ENCODE measurements around the gene AFP.
"Not testable (repeated sequence)": the region's sequence is repeated elsewhere in the genome, so short reads cannot be mapped to it uniquely, and the experiment has no call there.

The AFP gene

DNA sequence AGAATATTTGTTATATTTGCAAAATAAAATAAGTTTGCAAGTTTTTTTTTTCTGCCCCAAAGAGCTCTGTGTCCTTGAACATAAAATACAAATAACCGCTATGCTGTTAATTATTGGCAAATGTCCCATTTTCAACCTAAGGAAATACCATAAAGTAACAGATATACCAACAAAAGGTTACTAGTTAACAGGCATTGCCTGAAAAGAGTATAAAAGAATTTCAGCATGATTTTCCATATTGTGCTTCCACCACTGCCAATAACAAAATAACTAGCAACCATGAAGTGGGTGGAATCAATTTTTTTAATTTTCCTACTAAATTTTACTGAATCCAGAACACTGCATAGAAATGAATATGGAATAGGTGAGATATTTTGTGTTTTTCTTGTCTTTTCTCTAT lies at the start of gene AFP:
TSS of gene AFP (plus strand) at position 238 of the 400 bp plus-strand sequence. CDS start at position 280, 42 bp downstream.
- DNase-seq = no peak

DNA sequence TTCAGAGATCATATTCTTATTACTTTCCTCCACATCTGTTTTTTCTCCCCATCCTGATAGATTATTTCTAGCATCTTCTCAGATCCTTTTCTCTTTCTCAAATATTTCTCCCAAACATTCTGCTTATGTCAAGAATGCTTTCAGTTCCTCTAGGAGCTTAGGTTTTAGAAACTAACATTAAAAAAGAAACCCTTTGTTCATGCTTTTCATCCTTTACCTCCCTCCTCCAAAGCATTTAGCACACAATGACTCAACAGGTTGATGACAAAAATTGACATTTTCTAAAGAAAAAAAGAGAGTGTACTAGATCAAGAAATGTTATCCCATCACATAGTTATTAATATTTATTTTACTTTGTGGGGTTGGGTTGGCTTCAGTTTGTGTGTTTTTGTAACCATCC lies 48.5 kb upstream of the AFP start:
- no peak for DNase-seq

DNA sequence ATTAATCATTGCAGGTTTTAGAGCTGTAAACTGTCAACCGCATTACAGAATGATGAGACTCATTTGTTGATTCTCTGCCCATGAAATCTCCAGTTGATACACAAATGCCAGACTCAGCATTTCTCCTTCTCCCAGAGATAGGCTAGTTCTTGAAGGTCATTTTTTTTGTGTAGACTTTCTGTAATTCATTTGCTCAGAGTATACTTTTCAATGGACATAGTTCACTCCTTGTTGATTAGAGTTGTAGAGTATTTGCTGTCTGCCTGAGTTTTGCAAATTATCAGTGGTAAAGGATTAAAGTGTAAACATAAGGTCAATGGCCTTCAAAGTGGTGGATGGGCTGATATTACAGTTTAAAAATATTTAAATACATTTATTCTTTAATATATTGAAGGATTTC lies 47.1 kb upstream of the AFP start:
- DNase-seq = no peak

DNA sequence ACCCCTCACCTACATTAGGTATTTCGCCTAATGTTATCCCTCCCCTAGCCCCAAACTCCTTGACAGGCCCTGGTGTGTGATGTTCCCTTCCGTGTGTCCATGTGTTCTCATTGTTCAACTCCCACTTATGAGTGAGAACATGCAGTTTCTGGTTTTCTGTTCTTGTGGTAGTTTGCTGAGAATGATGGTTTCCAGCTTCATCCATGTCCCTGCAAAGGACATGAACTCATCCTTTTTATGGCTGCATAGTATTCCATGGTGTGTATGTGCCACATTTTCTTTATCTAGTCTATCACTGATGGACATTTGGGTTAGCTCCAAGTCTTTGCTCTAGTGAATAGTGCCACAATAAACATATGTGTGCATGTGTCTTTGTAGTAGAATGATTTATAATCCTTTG lies 46.4 kb upstream of the AFP start:
- DNase-seq = not testable (repeated sequence)

DNA sequence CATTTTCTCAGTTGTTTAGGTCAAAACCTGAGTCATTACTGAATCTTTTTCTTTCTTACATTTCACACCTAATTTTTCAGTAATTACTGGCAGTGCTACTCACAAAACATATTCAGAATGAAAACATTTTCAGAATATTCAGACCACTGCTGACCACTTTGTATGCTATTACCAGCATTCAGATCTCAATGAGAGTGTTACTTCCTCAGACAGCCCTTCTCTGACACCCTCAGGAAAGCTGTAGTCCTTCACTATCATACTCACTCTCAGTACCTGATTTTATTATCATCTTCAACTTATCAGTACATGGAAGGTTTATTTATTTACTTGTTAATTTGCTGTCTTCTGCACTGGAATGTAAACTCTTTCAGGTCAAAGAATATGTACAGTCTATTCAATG lies 44.2 kb upstream of the AFP start:
- no peak for DNase-seq

DNA sequence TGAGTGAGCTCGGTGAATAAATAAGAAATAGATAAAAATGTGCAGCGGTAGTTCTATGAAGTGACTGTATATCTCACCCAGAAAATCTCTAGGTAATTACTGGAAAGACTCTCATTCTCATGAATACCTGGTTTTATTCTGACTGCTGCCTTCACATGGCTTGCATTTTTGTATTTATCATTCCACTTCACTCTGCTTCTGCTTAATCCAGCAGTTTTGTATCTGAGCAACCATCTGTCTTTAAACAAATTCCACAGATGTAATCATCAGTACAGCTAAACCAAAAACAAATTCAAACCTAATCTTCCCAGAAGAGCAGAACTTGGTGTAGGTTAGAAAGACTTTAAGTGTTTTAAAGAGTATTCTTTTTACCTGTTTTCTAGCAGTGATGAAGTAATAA lies 43.1 kb upstream of the AFP start:
- DNase-seq = no peak

DNA sequence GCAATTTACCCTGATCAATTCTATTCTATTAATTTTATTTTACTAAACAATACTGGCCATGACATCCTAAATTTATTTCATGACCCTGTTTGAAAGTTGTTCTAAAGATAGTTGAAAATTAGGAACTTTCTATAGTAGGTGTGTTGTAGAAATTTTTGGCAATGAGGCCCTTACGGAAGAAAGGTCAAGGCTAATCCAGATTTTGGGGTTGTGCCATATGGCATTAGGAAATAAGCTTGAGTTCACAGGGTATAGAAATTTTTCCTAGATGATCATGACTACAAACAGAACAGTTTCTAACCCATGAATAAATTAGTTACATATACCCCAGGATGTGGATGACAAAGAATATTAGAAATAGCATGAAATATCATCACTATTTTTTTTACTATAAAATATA lies 39.7 kb upstream of the AFP start:
- DNase-seq = no peak

DNA sequence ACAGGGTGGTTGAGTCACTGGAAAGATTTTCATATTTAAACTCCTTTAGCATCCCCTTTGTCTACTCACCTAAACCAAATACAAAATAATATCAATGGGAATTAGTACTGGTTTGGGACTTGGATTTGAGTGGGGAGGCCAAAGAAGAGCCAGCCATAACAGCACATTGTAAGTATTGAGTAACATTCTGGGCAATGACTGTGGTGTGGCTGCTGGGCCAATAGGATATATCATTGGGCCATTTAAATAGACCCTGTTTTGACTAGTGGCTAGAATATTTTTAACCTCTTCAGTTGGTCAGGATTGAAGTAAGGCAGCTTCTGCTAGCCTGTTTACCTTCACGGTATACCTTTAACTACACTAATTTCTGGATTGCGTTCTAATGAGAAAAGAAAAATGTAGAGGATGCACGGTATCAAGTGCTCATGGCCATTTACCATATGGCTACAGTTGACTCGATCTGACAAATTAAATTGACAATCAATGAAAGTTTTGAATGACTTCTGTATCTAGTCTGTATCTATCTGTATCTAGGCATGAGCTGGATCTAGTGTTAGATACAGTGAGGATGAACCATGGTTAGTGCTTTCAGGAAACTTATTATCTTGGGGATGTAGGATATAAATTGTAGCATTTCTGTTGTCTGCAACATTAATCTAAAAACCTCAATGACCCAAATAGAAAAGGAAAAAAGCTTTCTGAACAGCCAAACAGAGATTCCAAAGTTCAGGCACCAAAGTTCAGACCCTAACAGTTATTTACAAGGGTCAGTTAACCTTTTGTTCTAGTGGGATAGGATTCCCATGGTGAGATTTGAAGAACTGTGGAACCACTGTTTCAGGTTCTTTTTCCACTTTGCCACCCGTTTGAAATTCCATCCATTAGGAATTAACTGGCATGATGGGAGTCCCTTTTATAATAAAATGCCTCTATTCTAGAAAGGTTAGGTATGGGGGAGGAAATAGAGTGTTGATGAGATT lies 38.7 kb upstream of the AFP start:
- DNase-seq = no peak

DNA sequence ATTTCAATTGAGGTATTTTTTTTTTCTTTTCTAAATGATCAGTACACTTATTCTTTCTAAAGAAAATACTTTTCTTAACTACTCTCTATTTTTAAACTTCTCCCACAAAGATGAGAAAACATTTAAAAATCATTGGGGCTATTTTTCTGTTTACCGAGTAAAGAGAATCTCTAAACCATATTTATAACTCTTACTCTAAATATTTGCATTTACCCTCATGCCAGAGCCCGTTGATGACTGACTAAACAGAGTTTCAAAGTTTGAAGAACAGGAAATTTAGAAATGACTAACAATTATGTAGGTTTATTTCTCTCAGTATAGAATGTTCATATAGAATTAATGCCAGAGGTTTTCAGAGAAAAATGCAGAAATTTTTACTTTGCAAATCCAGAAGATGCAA lies 34.6 kb upstream of the AFP start:
- no peak for DNase-seq

DNA sequence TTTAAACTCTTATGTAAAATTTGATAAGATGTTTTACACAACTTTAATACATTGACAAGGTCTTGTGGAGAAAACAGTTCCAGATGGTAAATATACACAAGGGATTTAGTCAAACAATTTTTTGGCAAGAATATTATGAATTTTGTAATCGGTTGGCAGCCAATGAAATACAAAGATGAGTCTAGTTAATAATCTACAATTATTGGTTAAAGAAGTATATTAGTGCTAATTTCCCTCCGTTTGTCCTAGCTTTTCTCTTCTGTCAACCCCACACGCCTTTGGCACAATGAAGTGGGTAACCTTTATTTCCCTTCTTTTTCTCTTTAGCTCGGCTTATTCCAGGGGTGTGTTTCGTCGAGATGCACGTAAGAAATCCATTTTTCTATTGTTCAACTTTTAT lies 32.0 kb upstream of the AFP start, which contains the start of gene ALB:
TSS of gene ALB (plus strand) at position 246 of the 400 bp plus-strand sequence. CDS start at position 287, 41 bp downstream.
- DNase-seq = no peak

DNA sequence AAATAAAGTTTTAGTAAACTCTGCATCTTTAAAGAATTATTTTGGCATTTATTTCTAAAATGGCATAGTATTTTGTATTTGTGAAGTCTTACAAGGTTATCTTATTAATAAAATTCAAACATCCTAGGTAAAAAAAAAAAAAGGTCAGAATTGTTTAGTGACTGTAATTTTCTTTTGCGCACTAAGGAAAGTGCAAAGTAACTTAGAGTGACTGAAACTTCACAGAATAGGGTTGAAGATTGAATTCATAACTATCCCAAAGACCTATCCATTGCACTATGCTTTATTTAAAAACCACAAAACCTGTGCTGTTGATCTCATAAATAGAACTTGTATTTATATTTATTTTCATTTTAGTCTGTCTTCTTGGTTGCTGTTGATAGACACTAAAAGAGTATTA lies 31.6 kb upstream of the AFP start:
- DNase-seq = no peak

DNA sequence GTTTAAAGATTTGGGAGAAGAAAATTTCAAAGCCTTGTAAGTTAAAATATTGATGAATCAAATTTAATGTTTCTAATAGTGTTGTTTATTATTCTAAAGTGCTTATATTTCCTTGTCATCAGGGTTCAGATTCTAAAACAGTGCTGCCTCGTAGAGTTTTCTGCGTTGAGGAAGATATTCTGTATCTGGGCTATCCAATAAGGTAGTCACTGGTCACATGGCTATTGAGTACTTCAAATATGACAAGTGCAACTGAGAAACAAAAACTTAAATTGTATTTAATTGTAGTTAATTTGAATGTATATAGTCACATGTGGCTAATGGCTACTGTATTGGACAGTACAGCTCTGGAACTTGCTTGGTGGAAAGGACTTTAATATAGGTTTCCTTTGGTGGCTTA lies 30.9 kb upstream of the AFP start:
- no peak for DNase-seq

DNA sequence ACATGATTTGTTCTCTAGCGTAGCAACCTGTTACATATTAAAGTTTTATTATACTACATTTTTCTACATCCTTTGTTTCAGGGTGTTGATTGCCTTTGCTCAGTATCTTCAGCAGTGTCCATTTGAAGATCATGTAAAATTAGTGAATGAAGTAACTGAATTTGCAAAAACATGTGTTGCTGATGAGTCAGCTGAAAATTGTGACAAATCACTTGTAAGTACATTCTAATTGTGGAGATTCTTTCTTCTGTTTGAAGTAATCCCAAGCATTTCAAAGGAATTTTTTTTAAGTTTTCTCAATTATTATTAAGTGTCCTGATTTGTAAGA lies 29.5 kb upstream of the AFP start:
- no peak for DNase-seq

DNA sequence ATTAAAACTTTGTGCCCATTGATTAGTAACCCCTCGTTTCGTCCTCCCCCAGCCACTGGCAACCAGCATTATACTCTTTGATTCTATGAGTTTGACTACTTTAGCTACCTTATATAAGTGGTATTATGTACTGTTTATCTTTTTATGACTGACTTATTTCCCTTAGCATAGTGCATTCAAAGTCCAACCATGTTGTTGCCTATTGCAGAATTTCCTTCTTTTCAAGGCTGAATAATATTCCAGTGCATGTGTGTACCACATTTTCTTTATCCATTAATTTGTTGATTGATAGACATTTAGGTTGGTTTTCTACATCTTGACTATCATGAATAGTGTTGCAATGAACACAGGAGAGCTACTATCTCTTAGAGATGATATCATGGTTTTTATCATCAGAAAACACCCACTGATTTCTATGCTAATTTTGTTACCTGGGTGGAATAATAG lies 28.8 kb upstream of the AFP start:
- no peak for DNase-seq

DNA sequence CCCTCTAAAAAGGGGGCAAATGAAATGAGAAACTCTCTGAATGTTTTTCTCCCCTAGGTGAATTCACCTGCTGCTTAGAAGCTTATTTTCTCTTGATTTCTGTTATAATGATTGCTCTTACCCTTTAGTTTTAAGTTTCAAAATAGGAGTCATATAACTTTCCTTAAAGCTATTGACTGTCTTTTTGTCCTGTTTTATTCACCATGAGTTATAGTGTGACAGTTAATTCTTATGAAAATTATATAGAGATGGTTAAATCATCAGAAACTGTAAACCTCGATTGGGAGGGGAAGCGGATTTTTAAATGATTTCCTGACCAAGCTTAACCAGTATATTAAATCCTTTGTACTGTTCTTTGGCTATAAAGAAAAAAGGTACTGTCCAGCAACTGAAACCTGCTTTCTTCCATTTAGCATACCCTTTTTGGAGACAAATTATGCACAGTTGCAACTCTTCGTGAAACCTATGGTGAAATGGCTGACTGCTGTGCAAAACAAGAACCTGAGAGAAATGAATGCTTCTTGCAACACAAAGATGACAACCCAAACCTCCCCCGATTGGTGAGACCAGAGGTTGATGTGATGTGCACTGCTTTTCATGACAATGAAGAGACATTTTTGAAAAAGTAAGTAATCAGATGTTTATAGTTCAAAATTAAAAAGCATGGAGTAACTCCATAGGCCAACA lies 27.7 kb upstream of the AFP start:
- no peak for DNase-seq

DNA sequence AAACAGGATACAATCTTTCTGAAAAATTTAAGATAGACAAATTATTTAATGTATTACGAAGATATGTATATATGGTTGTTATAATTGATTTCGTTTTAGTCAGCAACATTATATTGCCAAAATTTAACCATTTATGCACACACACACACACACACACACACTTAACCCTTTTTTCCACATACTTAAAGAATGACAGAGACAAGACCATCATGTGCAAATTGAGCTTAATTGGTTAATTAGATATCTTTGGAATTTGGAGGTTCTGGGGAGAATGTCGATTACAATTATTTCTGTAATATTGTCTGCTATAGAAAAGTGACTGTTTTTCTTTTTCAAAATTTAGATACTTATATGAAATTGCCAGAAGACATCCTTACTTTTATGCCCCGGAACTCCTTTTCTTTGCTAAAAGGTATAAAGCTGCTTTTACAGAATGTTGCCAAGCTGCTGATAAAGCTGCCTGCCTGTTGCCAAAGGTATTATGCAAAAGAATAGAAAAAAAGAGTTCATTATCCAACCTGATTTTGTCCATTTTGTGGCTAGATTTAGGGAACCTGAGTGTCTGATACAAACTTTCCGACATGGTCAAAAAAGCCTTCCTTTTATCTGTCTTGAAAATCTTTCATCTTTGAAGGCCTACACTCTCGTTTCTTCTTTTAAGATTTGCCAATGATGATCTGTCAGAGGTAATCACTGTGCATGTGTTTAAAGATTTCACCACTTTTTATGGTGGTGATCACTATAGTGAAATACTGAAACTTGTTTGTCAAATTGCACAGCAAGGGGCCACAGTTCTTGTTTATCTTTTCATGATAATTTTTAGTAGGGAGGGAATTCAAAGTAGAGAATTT lies 26.8 kb upstream of the AFP start:
- no peak for DNase-seq

DNA sequence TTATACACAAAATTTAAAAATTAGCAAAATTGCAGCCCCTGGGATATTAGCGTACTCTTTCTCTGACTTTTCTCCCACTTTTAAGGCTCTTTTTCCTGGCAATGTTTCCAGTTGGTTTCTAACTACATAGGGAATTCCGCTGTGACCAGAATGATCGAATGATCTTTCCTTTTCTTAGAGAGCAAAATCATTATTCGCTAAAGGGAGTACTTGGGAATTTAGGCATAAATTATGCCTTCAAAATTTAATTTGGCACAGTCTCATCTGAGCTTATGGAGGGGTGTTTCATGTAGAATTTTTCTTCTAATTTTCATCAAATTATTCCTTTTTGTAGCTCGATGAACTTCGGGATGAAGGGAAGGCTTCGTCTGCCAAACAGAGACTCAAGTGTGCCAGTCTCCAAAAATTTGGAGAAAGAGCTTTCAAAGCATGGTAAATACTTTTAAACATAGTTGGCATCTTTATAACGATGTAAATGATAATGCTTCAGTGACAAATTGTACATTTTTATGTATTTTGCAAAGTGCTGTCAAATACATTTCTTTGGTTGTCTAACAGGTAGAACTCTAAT lies 26.0 kb upstream of the AFP start:
- DNase-seq = no peak

DNA sequence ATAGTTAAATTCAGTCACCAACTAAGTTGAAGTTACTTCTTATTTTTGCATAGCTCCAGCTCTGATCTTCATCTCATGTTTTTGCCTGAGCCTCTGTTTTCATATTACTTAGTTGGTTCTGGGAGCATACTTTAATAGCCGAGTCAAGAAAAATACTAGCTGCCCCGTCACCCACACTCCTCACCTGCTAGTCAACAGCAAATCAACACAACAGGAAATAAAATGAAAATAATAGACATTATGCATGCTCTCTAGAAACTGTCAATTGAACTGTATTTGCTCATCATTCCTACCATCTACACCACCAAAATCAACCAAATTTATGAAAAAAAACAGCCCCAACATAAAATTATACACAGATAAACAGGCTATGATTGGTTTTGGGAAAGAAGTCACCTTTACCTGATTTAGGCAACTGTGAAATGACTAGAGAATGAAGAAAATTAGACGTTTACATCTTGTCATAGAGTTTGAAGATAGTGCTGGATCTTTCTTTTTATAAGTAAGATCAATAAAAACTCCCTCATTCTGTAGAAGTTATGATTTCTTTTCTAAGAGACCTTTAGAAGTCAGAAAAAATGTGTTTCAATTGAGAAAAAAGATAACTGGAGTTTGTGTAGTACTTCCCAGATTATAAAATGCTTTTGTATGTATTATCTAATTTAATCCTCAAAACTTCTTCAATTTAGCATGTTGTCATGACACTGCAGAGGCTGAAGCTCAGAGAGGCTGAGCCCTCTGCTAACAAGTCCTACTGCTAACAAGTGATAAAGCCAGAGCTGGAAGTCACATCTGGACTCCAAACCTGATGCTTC lies 24.9 kb upstream of the AFP start:
- no peak for DNase-seq

DNA sequence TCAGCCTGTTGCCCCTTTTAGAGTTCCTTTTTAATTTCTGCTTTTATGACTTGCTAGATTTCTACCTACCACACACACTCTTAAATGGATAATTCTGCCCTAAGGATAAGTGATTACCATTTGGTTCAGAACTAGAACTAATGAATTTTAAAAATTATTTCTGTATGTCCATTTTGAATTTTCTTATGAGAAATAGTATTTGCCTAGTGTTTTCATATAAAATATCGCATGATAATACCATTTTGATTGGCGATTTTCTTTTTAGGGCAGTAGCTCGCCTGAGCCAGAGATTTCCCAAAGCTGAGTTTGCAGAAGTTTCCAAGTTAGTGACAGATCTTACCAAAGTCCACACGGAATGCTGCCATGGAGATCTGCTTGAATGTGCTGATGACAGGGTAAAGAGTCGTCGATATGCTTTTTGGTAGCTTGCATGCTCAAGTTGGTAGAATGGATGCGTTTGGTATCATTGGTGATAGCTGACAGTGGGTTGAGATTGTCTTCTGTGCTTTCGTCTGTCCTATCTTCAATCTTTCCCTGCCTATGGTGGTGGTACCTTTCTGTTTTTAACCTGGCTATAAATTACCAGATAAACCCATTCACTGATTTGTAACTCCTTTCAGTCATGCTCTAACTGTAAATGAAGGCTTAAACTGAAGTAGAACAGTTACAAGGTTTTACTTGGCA lies 24.1 kb upstream of the AFP start:
- DNase-seq = no peak

DNA sequence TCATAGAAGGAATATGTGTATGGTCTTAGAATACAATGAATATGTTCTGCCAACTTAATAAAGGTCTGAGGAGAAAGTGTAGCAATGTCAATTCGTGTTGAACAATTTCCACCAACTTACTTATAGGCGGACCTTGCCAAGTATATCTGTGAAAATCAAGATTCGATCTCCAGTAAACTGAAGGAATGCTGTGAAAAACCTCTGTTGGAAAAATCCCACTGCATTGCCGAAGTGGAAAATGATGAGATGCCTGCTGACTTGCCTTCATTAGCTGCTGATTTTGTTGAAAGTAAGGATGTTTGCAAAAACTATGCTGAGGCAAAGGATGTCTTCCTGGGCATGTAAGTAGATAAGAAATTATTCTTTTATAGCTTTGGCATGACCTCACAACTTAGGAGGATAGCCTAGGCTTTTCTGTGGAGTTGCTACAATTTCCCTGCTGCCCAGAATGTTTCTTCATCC lies 22.7 kb upstream of the AFP start:
- DNase-seq = no peak

DNA sequence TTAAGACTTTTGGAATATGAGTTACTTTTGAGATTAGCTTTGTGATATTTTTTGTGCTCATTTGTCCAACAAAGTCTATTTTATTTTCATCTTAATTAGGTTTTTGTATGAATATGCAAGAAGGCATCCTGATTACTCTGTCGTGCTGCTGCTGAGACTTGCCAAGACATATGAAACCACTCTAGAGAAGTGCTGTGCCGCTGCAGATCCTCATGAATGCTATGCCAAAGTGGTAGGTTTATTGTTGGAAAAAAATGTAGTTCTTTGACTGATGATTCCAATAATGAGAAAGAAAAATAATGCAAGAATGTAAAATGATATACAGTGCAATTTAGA lies 21.1 kb upstream of the AFP start:
- DNase-seq = no peak

All from NCI-H2029 (cell line).